Effector memory CD8-positive, alpha-beta T cell (primary cell): ENCODE data around the gene SLC9A9.

Experiments used
- ATAC-seq: fragments of 150-1000 bp; cut with Tn5 transposase; replicated peaks from 2 replicates; pipeline ENCODE4 v1.10.0; 2021; ENCODE audit warnings: mild to moderate bottlenecking, moderate library complexity
- DNase-seq, 3 experiments: peaks; one replicate each; pipeline ENCODE4 v3.0.0; 2021
- H3K27ac Mint-ChIP-seq, 2 donors: one replicate each; pipeline ENCODE4 v1.8.0; 2022; ENCODE audit warnings: mild to moderate bottlenecking in 2 of 2, mixed read lengths in 2 of 2, moderate library complexity in 2 of 2
- H3K27me3 Mint-ChIP-seq, 2 donors: one replicate each; pipeline ENCODE4 v1.8.0; 2022; ENCODE audit warnings: mixed read lengths in 2 of 2
- H3K36me3 Mint-ChIP-seq: one replicate; pipeline ENCODE4 v1.8.0; 2022; ENCODE audit warnings: mild to moderate bottlenecking, moderate library complexity, mixed read lengths; ENCODE audit not compliant: insufficient read depth
- H3K4me1 Mint-ChIP-seq, 2 donors: one replicate each; pipeline ENCODE4 v1.8.0; 2022; ENCODE audit warnings: low read depth in 2 of 2, mixed read lengths in 2 of 2
- H3K4me3 Mint-ChIP-seq, 2 donors: one replicate each; pipeline ENCODE4 v1.8.0; 2022; ENCODE audit warnings: mild to moderate bottlenecking in 2 of 2, mixed read lengths in 2 of 2, moderate library complexity in 2 of 2
- H3K9me3 Mint-ChIP-seq, 2 donors: one replicate each; pipeline ENCODE4 v1.8.0; 2022; ENCODE audit warnings: mixed read lengths in 2 of 2

Gene SLC9A9

DNA sequence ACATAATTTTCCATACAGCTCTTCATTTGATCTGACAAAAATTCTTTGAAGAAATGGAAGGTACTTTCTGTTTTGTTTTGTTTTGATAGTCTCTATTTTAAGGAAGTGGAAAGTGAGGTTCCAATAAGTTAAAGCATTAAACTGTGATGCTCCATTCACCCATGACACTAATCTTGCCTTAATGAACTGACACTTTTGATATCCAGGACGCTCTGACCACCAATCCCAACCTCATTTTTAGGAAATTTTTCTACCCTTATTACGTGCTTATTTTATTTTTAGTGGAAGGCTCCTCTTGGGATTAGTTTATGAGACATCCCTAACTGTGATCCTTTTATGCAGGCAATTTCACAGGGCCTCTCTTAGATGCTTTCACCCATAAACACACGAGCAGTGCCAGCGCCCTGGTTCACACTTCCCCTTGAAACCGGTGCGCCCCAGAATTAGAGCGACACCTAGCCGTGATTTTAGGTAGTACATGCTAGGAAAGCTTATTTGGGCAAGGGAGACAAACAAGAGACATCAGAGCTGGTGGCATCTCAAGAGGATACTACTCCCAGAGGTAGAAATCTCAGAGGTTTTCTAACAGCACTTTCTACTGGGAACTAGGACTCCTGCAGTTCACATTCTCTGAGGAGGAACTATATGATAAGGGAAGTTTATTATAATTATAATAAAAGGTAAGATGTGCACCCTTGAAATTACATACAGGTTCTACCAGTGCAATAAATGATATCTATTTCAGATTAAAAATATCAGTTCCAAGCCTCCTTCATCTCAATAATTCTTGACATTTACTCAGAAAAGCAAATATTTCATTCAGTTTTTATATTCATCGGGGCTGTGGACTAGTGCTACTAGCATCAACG, 173.9 kb downstream of the SLC9A9 start:
- Mint-ChIP-seq H3K4me1 (peaks cover 6 to 7% of the 10 kb centered on the region in 2 donors), H3K27me3 (no peaks in the 10 kb centered on the region), H3K27ac (peak overlapping the region; percentile 67 to 75), H3K4me3 (peak overlapping the region; percentile 51 to 60), H3K36me3 (no peaks in the 10 kb centered on the region), H3K9me3 (no peaks in the 10 kb centered on the region)
- DNase-seq (peak; percentile 61 to 73 (median 68)), ATAC-seq (peak; percentile 95)

DNA sequence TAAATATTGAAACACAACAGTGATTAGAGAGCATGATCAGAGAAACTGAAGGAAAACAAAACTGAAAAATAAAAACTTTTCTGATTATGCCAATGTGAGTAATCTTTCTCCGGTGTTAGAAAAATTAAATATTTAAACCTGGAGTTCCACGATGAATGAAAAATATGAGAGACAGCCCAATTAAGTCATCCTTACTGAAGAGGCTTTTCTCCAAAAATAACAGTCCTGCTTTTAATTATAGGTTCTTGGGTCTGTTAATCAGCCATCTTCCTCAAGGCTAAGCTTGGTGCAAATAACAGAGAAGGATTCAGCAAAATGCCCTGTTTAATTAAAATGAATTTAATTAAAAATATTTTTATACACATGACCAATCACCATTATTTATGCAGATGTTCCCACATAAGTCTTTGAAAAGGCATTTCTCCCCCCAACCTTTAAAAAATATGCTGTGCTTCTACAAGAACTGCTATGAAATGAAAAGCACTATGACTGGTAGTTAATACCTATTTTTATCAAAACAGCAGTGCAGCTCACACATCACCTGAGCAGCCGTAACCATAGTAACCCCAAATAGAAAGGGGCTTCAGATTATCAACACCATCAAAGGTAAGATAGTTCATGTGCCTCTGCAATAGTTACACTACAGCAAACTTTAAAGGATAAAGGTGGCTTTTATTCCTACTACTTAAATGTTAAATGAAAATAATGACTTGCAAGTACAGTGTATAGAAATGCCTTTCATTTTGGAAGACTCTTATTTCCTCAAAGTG, 175.7 kb downstream of the SLC9A9 start:
- Mint-ChIP-seq H3K36me3 (no peaks in the 10 kb centered on the region), H3K4me1 (peaks cover 6 to 7% of the 10 kb centered on the region in 2 donors), H3K4me3 (no peak overlapping the region), H3K9me3 (no peaks in the 10 kb centered on the region), H3K27ac (no peak overlapping the region), H3K27me3 (no peaks in the 10 kb centered on the region)
- ATAC-seq (no peak), DNase-seq (no peak)

DNA sequence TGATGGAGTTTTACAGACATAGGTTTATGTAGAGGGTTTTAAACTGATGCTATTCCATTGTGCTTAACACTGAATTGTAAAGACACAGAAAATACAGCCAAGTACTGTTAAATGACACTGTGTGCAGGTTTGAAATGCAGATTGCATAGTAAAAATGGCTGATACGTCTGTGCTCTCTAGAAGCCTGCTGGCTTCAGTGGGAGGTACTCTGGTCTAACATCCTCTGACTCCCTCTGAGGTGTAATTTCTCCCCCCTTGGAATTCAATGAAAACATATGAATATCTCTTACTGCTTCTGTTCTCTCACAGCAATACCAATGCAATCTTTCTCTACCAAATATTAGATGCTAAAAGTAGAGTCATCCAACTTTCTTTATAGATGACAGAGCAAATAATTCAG, 176.6 kb downstream of the SLC9A9 start:
- DNase-seq: no peak
- peaks cover 6 to 7% of the 10 kb centered on the region in 2 donors for H3K4me1 Mint-ChIP-seq
- no peak overlapping the region for H3K27ac Mint-ChIP-seq
- H3K9me3 Mint-ChIP-seq: no peaks in the 10 kb centered on the region
- no peak for ATAC-seq
- no peaks in the 10 kb centered on the region for H3K36me3 Mint-ChIP-seq
- H3K4me3 Mint-ChIP-seq: no peak overlapping the region
- no peaks in the 10 kb centered on the region for H3K27me3 Mint-ChIP-seq

DNA sequence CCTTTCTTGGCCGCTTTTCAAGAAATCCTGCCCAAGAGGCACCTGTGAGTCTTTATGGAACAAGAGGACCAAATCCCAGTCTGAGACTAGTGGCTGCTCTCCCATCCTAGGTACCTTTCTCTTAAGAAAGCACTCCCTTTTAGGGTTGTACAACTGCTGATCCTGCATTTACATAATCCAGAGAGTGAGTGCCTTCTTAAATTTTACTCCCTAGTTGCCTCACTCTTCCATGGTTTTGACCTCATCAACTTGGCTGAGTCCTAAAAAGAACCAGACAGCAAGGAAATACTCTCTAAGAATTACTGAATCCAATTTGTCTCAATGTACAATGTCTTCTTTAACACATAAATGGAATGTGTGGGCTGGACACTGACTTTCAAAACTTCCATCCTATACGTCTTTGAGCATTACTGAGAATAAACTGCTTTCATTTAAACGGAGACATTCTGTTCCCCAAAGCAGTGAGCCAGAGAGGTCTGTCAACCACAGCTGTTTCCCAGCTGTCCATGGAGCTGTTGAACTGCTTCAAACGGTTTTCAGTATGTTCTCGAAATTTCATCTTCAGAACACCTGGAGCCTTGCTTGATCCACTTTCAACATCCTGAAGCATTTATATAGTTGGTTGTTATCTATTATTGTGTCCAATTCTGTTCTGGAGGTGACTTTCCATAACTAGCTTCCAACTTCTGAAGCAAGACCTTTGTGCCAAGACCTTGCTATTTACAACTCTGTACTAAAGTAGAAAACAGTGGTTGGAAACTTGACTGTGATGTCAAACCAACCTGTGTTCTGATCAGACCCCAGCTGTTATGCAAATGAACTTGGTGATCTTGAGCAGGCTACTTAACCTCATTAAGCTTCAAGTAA, 179.1 kb downstream of the SLC9A9 start:
- H3K4me1 Mint-ChIP-seq: peaks cover 6 to 9% of the 10 kb centered on the region in 2 donors
- no peaks in the 10 kb centered on the region for H3K27me3 Mint-ChIP-seq
- no peaks in the 10 kb centered on the region for H3K36me3 Mint-ChIP-seq
- H3K9me3 Mint-ChIP-seq: no peaks in the 10 kb centered on the region
- ATAC-seq (no peak), DNase-seq (no peak)
- H3K4me3 Mint-ChIP-seq: no peak overlapping the region
- no peak overlapping the region for H3K27ac Mint-ChIP-seq

DNA sequence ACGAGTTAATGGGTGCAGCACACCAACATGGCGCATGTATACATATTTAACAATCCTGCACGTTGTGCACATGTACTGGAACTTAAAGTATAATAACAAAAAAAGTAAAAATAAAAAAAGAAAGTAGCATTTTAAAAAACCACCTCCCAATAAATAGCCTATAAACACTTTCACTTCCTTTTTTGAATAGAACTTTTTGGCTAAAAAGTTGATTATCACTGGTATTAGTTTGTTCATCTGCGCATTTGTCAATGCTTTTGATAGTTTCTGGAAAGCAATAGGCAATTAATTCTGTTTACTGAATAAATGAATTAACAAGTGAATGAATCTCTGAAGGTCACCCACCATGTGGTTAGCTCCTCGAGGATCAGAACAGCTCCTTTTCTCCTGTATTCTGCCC, 179.9 kb downstream of the SLC9A9 start:
- DNase-seq: no peak
- no peak overlapping the region for H3K4me3 Mint-ChIP-seq
- H3K27me3 Mint-ChIP-seq: no peaks in the 10 kb centered on the region
- no peaks in the 10 kb centered on the region for H3K36me3 Mint-ChIP-seq
- no peak for ATAC-seq
- H3K27ac Mint-ChIP-seq: no peak overlapping the region
- H3K4me1 Mint-ChIP-seq: peaks cover 4 to 7% of the 10 kb centered on the region in 2 donors
- H3K9me3 Mint-ChIP-seq: no peaks in the 10 kb centered on the region

DNA sequence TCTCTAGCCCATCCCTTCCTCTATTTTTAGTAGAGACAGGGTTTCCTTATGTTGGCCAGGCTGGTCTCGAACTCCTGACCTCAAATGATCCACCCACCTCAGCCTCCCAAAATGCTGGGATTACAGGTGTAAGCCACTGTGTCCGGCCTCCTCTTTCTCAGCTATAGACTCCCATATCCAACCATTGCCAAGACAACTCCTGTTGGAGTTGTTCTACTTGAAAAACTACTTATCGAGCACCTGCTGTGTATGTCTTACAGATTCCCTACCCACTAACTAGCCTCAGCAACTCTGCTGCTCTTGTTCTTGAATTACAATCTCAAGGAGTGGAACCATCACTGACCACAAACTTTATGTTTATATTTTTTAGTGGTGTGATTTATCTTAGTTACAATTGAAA, 186.6 kb downstream of the SLC9A9 start:
- Mint-ChIP-seq H3K4me1 (peaks cover 4 to 16% of the 10 kb centered on the region in 2 donors), H3K9me3 (no peaks in the 10 kb centered on the region), H3K4me3 (no peak overlapping the region), H3K27me3 (no peaks in the 10 kb centered on the region), H3K27ac (no peak overlapping the region), H3K36me3 (no peaks in the 10 kb centered on the region)
- ATAC-seq: no peak
- DNase-seq: no peak

DNA sequence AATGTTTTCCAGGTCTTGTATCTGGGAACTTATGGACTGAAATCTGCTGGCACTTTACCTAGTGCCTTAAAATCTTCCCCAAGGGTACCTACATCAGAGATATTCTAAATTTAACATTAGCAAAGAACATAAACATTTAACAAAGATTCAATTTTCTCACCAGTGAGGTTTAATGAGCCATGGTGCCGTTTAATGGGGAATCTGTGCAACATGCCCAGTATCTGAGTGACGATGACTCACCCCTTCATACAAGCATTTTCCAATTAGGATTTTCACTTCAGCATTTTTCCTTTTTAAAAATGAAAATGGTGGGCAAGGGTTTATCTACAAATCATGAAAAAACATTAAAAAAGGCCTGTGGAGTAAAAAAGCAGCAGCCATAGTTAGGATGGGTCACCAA, 189.4 kb downstream of the SLC9A9 start:
- Mint-ChIP-seq H3K9me3 (no peaks in the 10 kb centered on the region), H3K36me3 (no peaks in the 10 kb centered on the region), H3K4me3 (no peak overlapping the region), H3K27me3 (no peaks in the 10 kb centered on the region), H3K27ac (no peak overlapping the region), H3K4me1 (peaks cover 0 to 9% of the 10 kb centered on the region in 2 donors)
- DNase-seq (no peak), ATAC-seq (no peak)

DNA sequence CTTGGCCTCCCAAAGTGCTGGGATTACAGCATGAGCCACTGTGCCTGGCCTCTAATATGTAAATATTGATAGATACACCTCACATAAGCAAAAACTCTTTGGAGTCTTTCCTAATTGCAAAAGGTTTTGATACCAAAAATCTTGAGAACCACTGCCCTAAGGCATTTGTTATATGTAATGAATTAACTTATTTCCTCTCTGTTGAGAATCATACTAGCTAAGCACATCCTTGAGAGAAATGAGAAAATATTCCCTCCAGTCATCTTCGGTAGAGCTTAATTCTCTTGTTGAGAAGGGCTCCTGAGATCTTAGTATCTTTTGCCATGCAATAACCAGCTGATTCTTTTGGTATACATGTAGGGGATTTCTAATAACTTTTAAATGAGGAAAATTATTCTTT, 190.2 kb downstream of the SLC9A9 start:
- Mint-ChIP-seq H3K4me3 (no peak overlapping the region), H3K27ac (no peak overlapping the region), H3K27me3 (no peaks in the 10 kb centered on the region), H3K4me1 (peaks cover 0 to 9% of the 10 kb centered on the region in 2 donors), H3K36me3 (no peaks in the 10 kb centered on the region), H3K9me3 (no peaks in the 10 kb centered on the region)
- ATAC-seq (no peak), DNase-seq (no peak)

DNA sequence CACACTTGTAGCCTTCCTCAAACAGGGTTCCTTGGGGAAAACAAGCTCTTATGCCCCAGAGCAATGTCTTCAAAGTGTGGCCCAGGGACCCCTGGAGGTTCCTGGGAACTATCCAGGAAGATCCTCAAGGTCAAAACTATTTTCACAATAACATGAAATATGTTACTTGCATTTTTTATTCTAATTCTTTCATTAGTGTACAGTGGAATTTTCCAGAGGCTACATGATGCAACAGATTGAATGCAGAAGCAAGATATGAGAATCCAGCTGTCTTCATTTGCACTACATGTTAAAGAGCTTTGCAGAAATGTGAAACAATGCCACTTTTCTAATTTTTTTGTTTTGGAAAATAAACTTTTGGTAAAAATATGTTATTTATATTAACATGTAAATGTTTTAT, 190.9 kb downstream of the SLC9A9 start:
- Mint-ChIP-seq H3K27me3 (no peaks in the 10 kb centered on the region), H3K36me3 (no peaks in the 10 kb centered on the region), H3K27ac (no peak overlapping the region), H3K4me3 (no peak overlapping the region), H3K4me1 (peaks cover 0 to 9% of the 10 kb centered on the region in 2 donors), H3K9me3 (no peaks in the 10 kb centered on the region)
- ATAC-seq: no peak
- no peak for DNase-seq

DNA sequence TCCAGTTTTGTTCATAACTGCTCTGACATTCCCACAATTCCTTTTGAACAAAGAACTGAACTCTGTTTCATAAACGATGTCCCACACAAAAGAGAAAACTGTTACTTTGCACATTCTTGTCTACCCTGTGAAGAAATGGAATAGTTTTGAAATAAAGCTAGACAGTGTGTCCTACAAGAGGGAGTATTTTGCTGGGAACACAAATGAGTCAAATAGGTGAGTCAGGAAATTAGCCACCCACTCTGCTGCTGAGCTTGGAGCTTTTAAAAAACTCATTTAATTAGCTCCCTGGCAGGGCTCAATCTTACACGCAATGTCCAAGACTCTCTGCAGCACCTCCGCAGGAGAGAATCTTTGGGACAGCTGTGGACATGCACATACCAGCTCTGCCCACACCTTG, 193.4 kb downstream of the SLC9A9 start:
- H3K4me1 Mint-ChIP-seq: peaks cover 0 to 2% of the 10 kb centered on the region in 2 donors
- DNase-seq: no peak

DNA sequence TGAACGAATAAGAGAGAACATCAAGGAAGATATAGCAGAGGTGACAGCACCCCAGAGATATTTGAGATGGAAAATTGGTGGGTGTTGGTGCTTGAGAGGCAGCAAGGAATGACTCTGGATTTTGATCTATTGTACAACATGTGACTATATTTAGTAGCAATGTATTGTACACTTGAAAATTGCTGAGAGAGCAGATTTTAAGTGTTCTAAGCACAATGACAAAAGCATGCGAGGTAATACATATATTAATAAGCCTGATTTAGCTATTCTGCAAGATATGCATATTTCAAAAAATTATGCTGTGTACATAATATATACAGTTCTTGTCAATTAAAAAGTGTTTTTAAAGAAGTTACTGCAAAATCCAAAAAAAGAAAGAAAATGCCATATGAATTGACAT, 194.3 kb downstream of the SLC9A9 start:
- Mint-ChIP-seq H3K36me3 (peaks cover 2% of the 10 kb centered on the region), H3K9me3 (no peaks in the 10 kb centered on the region), H3K4me1 (no peaks in the 10 kb centered on the region), H3K27ac (no peak overlapping the region), H3K4me3 (no peak overlapping the region), H3K27me3 (no peaks in the 10 kb centered on the region)
- no peak for ATAC-seq
- no peak for DNase-seq

More for the DNA sequence above, 193.4 kb downstream of the SLC9A9 start:
- Mint-ChIP-seq H3K27ac (no peak overlapping the region), H3K27me3 (no peaks in the 10 kb centered on the region), H3K36me3 (peaks cover under 1% of the 10 kb centered on the region), H3K4me3 (no peak overlapping the region), H3K9me3 (no peaks in the 10 kb centered on the region)
- no peak for ATAC-seq

DNA sequence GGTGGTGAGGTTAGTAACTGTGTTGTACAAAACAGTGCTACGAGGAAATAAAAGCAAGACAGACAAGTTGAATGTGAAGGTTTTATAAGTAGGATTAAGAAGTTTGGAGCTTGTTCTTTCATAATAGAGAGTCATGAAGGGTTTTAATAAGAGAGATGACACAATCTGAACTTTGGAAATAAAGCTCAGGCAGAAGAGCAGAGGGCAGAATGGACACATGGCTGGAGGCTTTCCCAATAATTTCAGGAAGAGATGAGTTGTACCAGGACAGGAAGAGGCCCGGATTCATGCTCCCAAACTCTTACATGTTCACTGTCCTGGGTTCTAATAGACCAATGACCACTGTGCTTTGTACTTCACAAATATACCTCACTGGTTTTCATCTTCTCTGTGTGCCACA, 194.8 kb downstream of the SLC9A9 start:
- H3K4me1 Mint-ChIP-seq: no peaks in the 10 kb centered on the region
- ATAC-seq (no peak), DNase-seq (no peak)
- no peaks in the 10 kb centered on the region for H3K27me3 Mint-ChIP-seq
- peaks cover 2% of the 10 kb centered on the region for H3K36me3 Mint-ChIP-seq
- no peak overlapping the region for H3K4me3 Mint-ChIP-seq
- H3K9me3 Mint-ChIP-seq: no peaks in the 10 kb centered on the region
- no peak overlapping the region for H3K27ac Mint-ChIP-seq

DNA sequence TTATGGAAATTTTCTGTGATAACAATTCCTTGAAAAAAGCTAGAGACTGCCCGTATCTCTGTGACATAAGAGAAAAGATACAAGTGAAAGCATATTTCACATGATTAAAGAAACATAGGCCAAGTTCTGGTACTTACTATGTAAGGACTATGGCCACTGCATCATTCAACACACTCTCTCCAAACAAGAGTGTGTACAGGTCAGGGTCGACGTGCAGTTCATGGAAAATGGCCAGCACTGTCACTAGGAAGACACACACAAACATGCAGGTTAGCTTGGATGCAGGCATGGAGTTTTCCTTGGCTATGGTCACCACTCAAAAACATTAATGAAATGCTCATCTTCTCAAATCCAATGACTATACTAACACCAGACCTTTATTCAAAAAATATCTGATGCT, 196.2 kb downstream of the SLC9A9 start:
- Mint-ChIP-seq H3K4me3 (no peak overlapping the region), H3K27ac (no peak overlapping the region), H3K27me3 (no peaks in the 10 kb centered on the region)

More for the DNA sequence above, 196.2 kb downstream of the SLC9A9 start:
- ATAC-seq (no peak), DNase-seq (no peak)
- H3K36me3 Mint-ChIP-seq: peaks cover 2% of the 10 kb centered on the region
- H3K4me1 Mint-ChIP-seq: no peaks in the 10 kb centered on the region
- H3K9me3 Mint-ChIP-seq: no peaks in the 10 kb centered on the region
